ENCODE data around the gene SFMBT1.

DNA sequence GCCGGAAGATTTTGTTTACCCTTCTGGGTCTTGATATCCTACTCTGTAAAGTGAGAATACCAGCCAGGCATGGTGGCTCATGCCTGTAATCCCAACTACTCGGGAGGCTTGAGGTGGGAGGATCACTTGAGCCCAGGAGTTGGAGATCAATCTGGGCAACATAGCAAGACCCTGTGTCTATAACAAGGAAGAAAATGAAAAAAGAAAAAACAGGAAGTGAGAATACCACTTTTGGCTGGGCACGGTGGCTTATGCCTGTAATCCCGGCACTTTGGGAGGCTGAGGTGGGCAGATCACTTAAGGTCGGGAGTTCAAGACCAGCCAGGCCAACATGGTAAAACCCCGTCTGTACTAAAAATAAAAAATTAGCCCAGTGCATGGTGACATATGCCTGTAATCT is 36.9 kb downstream of the SFMBT1 start:
- TF ChIP-seq, protein P1, sequence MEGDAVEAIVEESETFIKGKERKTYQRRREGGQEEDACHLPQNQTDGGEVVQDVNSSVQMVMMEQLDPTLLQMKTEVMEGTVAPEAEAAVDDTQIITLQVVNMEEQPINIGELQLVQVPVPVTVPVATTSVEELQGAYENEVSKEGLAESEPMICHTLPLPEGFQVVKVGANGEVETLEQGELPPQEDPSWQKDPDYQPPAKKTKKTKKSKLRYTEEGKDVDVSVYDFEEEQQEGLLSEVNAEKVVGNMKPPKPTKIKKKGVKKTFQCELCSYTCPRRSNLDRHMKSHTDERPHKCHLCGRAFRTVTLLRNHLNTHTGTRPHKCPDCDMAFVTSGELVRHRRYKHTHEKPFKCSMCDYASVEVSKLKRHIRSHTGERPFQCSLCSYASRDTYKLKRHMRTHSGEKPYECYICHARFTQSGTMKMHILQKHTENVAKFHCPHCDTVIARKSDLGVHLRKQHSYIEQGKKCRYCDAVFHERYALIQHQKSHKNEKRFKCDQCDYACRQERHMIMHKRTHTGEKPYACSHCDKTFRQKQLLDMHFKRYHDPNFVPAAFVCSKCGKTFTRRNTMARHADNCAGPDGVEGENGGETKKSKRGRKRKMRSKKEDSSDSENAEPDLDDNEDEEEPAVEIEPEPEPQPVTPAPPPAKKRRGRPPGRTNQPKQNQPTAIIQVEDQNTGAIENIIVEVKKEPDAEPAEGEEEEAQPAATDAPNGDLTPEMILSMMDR (IDR thresholded peaks at IDR 0.05), result no peak
- TF ChIP-seq POLR2A (IDR thresholded peaks at IDR 0.05) (no peak), EP300 (IDR thresholded peaks at IDR 0.05) (no peak)

Measured in ovary (tissue), 3 donors.